Measurements from ENCODE around the gene TRIM59. TPM values are rescaled to one million over a fixed set of nuclear protein-coding genes. Genes with fewer than 3 reads are reported as not detected.
A peak's percentile ranks its signal among the peaks of the same experiment; 100 is the strongest.

TRIM59 gene
- total RNA-seq, result 0.48 TPM
- long read RNA-seq, result 0 reads

GRCh38 chr3:160449636-160450598, at the start of gene TRIM59:
Gene TRIM59, minus strand, starts transcription at chr3:160449786. Its CDS starts 10,603 bp downstream, at chr3:160439183.
- DNase-seq (ENCODE audit: low spot score), result peak; percentile 94

GRCh38 chr3:160498202-160498601, 48.6 kb upstream of the TRIM59 start:
- DNase-seq (ENCODE audit: low spot score), result no peak

GRCh38 chr3:160490166-160490565, 40.6 kb upstream of the TRIM59 start:
- no peak for DNase-seq (ENCODE audit: low spot score)

GRCh38 chr3:160486459-160486869, 36.9 kb upstream of the TRIM59 start:
- no peak for DNase-seq (ENCODE audit: low spot score)

GRCh38 chr3:160482796-160483195, 33.2 kb upstream of the TRIM59 start:
- no peak for DNase-seq (ENCODE audit: low spot score)

- DNase-seq (ENCODE audit: low spot score), result no peak
Observed at GRCh38 chr3:160481856-160482255, 32.3 kb upstream of the TRIM59 start.

GRCh38 chr3:160480931-160481330, 31.3 kb upstream of the TRIM59 start:
- DNase-seq (ENCODE audit: low spot score), result no peak

- no peak for DNase-seq (ENCODE audit: low spot score)
Observed at GRCh38 chr3:160479376-160479775, 29.8 kb upstream of the TRIM59 start.

- no peak for DNase-seq (ENCODE audit: low spot score)
Observed at GRCh38 chr3:160478338-160478737, 28.8 kb upstream of the TRIM59 start.

GRCh38 chr3:160477750-160478149, 28.2 kb upstream of the TRIM59 start:
- DNase-seq (ENCODE audit: low spot score), result no peak

- no peak for DNase-seq (ENCODE audit: low spot score)
Observed at GRCh38 chr3:160475884-160476283, 26.3 kb upstream of the TRIM59 start.

- DNase-seq (ENCODE audit: low spot score), result no peak
Observed at GRCh38 chr3:160475153-160475552, 25.6 kb upstream of the TRIM59 start.

GRCh38 chr3:160474416-160474838, 24.8 kb upstream of the TRIM59 start:
- no peak for DNase-seq (ENCODE audit: low spot score)

- no peak for DNase-seq (ENCODE audit: low spot score)
Observed at GRCh38 chr3:160473978-160474377, 24.4 kb upstream of the TRIM59 start.

GRCh38 chr3:160473221-160473620, 23.6 kb upstream of the TRIM59 start:
- DNase-seq (ENCODE audit: low spot score), result no peak

GRCh38 chr3:160472344-160472743, 22.8 kb upstream of the TRIM59 start:
- no peak for DNase-seq (ENCODE audit: low spot score)

- no peak for DNase-seq (ENCODE audit: low spot score)
Observed at GRCh38 chr3:160471892-160472291, 22.3 kb upstream of the TRIM59 start.

- DNase-seq (ENCODE audit: low spot score), result no peak
Observed at GRCh38 chr3:160470181-160470580, 20.6 kb upstream of the TRIM59 start.

GRCh38 chr3:160464971-160465370, 15.4 kb upstream of the TRIM59 start:
- no peak for DNase-seq (ENCODE audit: low spot score)

GRCh38 chr3:160464321-160464720, 14.7 kb upstream of the TRIM59 start:
- DNase-seq (ENCODE audit: low spot score), result no peak

- no peak for DNase-seq (ENCODE audit: low spot score)
Observed at GRCh38 chr3:160460033-160460432, 10.4 kb upstream of the TRIM59 start.

- DNase-seq (ENCODE audit: low spot score), result no peak
Observed at GRCh38 chr3:160459450-160459970, 9.9 kb upstream of the TRIM59 start.

- DNase-seq (ENCODE audit: low spot score), result no peak
Observed at GRCh38 chr3:160458151-160458550, 8.6 kb upstream of the TRIM59 start.
